GM19468 (cell line): ENCODE measurements around the gene YKT6.

ENCODE experiments used
- ATAC-seq: cut with Tn5 transposase; IDR thresholded peaks from one replicate; pipeline ENCODE4 v1.9.1; 2021; ENCODE audit warnings: mild to moderate bottlenecking, moderate library complexity, moderate number of reproducible peaks; ENCODE audit not compliant: unreplicated experiment; ENCODE audit errors: extremely low read depth

Gene YKT6

GRCh38 chr7:44228571-44229350 lies 28.0 kb downstream of the YKT6 start:
- no peak for ATAC-seq

- no peak for ATAC-seq
These were observed 28.8 kb downstream of the YKT6 start for GRCh38 chr7:44229546-44230105.

GRCh38 chr7:44230286-44230685 lies 29.5 kb downstream of the YKT6 start:
- ATAC-seq: no peak

GRCh38 chr7:44231088-44231487 lies 30.3 kb downstream of the YKT6 start:
- ATAC-seq: no peak

GRCh38 chr7:44232396-44232795 lies 31.6 kb downstream of the YKT6 start:
- no peak for ATAC-seq

- ATAC-seq: no peak
These were observed 32.3 kb downstream of the YKT6 start for GRCh38 chr7:44232901-44233715.

GRCh38 chr7:44235066-44235465 lies 34.3 kb downstream of the YKT6 start:
- no peak for ATAC-seq

- no peak for ATAC-seq
These were observed 35.0 kb downstream of the YKT6 start for GRCh38 chr7:44235582-44236332.

GRCh38 chr7:44236333-44236728 lies 35.6 kb downstream of the YKT6 start:
- ATAC-seq: no peak

GRCh38 chr7:44237696-44238095 lies 36.9 kb downstream of the YKT6 start:
- ATAC-seq: no peak

- ATAC-seq: no peak
These were observed 37.4 kb downstream of the YKT6 start for GRCh38 chr7:44238116-44238695.

- no peak for ATAC-seq
These were observed 38.6 kb downstream of the YKT6 start for GRCh38 chr7:44239361-44239760.

GRCh38 chr7:44240376-44240775 lies 39.6 kb downstream of the YKT6 start:
- no peak for ATAC-seq

GRCh38 chr7:44240983-44241510 lies 40.3 kb downstream of the YKT6 start:
- peak; percentile 75 for ATAC-seq

GRCh38 chr7:44242091-44242490 lies 41.3 kb downstream of the YKT6 start:
- ATAC-seq: no peak

GRCh38 chr7:44244282-44244681 lies 43.5 kb downstream of the YKT6 start:
- ATAC-seq: no peak

- ATAC-seq: no peak
These were observed 45.8 kb downstream of the YKT6 start for GRCh38 chr7:44246396-44247113.

- ATAC-seq: no peak
These were observed 47.3 kb downstream of the YKT6 start for GRCh38 chr7:44247868-44248651.
